GM12878 (cell line): ENCODE data around the gene CCP110. TPM values are rescaled to one million over a fixed set of nuclear protein-coding genes. Genes with fewer than 3 reads are reported as not detected.

Experiments
- ATAC-seq: fragments of 200-7000 bp; cut with Tn5 transposase; 3 replicates; pipeline ENCODE4 v1.9.1; 2020; ENCODE audit warnings: mild to moderate bottlenecking, moderate library complexity
- BruUV-seq: library from RNA; stranded (reverse); fragments of 400-500 nt; replicated peaks from 2 replicates; lab custom pipeline; 2021; lab: Mats Ljungman, UMichigan
- CTCF ChIA-PET: fragments of 300-600 bp; sonication (Branson Sonifier 250); formaldehyde crosslinking; extraction: SDS; loops from one replicate; lab custom pipeline; 2021; ENCODE audit warnings: inconsistent platforms; lab: Yijun Ruan, JAX
- POLR2A ChIA-PET: fragments of 350-600 bp; formaldehyde crosslinking; extraction: SDS; loops from one replicate; lab custom pipeline; 2021; ENCODE audit warnings: inconsistent platforms; lab: Charles Lee
- RAD21 ChIA-PET: fragments of 300-600 bp; sonication (Branson Sonifier 250); formaldehyde crosslinking; loops from one replicate; lab custom pipeline; 2023; ENCODE audit warnings: antibody characterized with exemption; ENCODE audit not compliant: unreplicated experiment; lab: Charles Lee
- SMC1A ChIA-PET: fragments of 300-600 bp; sonication (Branson Sonifier 250); formaldehyde crosslinking; loops from one replicate; lab custom pipeline; 2023; ENCODE audit not compliant: unreplicated experiment, uncharacterized antibody; lab: Charles Lee
- DNase-seq: peaks from one replicate; pipeline ENCODE4 v3.0.0-alpha.2; 2011; ENCODE audit warnings: low read depth, low spot score
- FAIRE-seq: peaks from 3 replicates; lab custom pipeline; 2011; peaks lifted over from hg19 to GRCh38; lab: Jason Lieb, UNC
- H2AFZ ChIP-seq: 2 replicates; pipeline ENCODE4 v1.6.0; 2011; ENCODE audit warnings: low read depth, low read length, control low read depth; ENCODE audit not compliant: control insufficient read depth
- H3K27ac ChIP-seq: 2 replicates; pipeline ENCODE4 v1.5.1; 2011; ENCODE audit warnings: control low read depth; ENCODE audit not compliant: control insufficient read depth, insufficient read depth
- H3K27me3 ChIP-seq, 2 experiments: replicated peaks in 1 of 2; 2 replicates each; pipeline versions ENCODE4 v1.6.0 to v1.6.1; 2011; ENCODE audit warnings: low read length in 1 of 2; ENCODE audit not compliant: control insufficient read depth in 2 of 2, insufficient read depth in 2 of 2
- H3K36me3 ChIP-seq, 2 experiments: 2 replicates each; pipeline ENCODE4 v1.5.1; 2011; ENCODE audit warnings: low read length in 1 of 2; ENCODE audit not compliant: control insufficient read depth in 2 of 2, insufficient read depth in 2 of 2
- H3K4me1 ChIP-seq: 2 replicates; pipeline ENCODE4 v1.6.1; 2011; ENCODE audit warnings: mild to moderate bottlenecking, low read length, moderate library complexity, mixed read lengths; ENCODE audit not compliant: control insufficient read depth, insufficient read depth
- H3K4me2 ChIP-seq: 2 replicates; pipeline ENCODE4 v1.6.0; 2011; ENCODE audit warnings: control low read depth; ENCODE audit not compliant: control insufficient read depth, insufficient read depth
- H3K4me3 ChIP-seq: fragments of 200-600 bp; sonication (generic); 2 replicates; pipeline ENCODE4 v1.5.1; 2016
- H3K79me2 ChIP-seq: 2 replicates; pipeline ENCODE4 v1.6.0; 2011; ENCODE audit warnings: low read length; ENCODE audit not compliant: control insufficient read depth, insufficient read depth
- H3K9ac ChIP-seq: 2 replicates; pipeline ENCODE4 v1.8.0; 2011; ENCODE audit warnings: low read length, control low read depth, mixed read lengths; ENCODE audit not compliant: control insufficient read depth, insufficient read depth
- H3K9me3 ChIP-seq: replicated peaks from 3 replicates; pipeline ENCODE4 v1.5.1; 2011; ENCODE audit warnings: mild to moderate bottlenecking, low read length; ENCODE audit not compliant: control insufficient read depth, insufficient read depth
- H4K20me1 ChIP-seq: 2 replicates; pipeline ENCODE4 v1.6.0; 2011; ENCODE audit not compliant: control insufficient read depth, insufficient read depth
- ATF2 ChIP-seq: IDR thresholded peaks from 2 replicates; pipeline ENCODE4 v1.6.1; 2012; ENCODE audit warnings: low read length, inconsistent platforms
- CEBPZ ChIP-seq: fragments of 150-350 bp; IDR thresholded peaks from 2 replicates; pipeline ENCODE4 v1.6.1; 2016; ENCODE audit warnings: low read depth, low read length
- CREM ChIP-seq: IDR thresholded peaks from 2 replicates; pipeline ENCODE4 v1.6.1; 2014; ENCODE audit warnings: antibody characterized with exemption, low read depth
- DPF2 ChIP-seq: fragments of 450-650 bp; IDR thresholded peaks from 2 replicates; pipeline ENCODE4 v1.6.1; 2017; ENCODE audit warnings: mild to moderate bottlenecking
- ETV6 ChIP-seq, 2 experiments: fragments of 450-650 bp in 1 of 2; IDR thresholded peaks in 1 of 2; conservative IDR thresholded peaks in 1 of 2; 2 replicates each; pipeline ENCODE4 v1.6.1; 2014; ENCODE audit warnings: antibody characterized with exemption in 1 of 2, borderline replicate concordance in 1 of 2, low read depth in 1 of 2, mild to moderate bottlenecking in 1 of 2, moderate library complexity in 1 of 2
- KLF5 ChIP-seq: fragments of 450-650 bp; IDR thresholded peaks from 2 replicates; pipeline ENCODE4 v1.6.1; 2014; ENCODE audit warnings: mild to moderate bottlenecking; ENCODE audit not compliant: partially characterized antibody
- MYB ChIP-seq: fragments of 150-350 bp; IDR thresholded peaks from 2 replicates; pipeline ENCODE4 v1.6.1; 2014; ENCODE audit warnings: mild to moderate bottlenecking, low read depth, low read length, borderline replicate concordance
- NFXL1 ChIP-seq: fragments of 450-650 bp; IDR thresholded peaks from 2 replicates; pipeline ENCODE4 v1.6.1; 2017; ENCODE audit warnings: antibody characterized with exemption, mild to moderate bottlenecking, borderline replicate concordance
- NFYB ChIP-seq: IDR thresholded peaks from 2 replicates; pipeline ENCODE4 v1.6.1; 2011; ENCODE audit warnings: low read depth, mild to moderate bottlenecking, low read length, improper control_type of control experiment, moderate library complexity; ENCODE audit not compliant: insufficient read depth
- PAX5 ChIP-seq: IDR thresholded peaks from 2 replicates; pipeline ENCODE4 v1.6.1; 2011; ENCODE audit warnings: low read depth, low read length, borderline replicate concordance
- RB1 ChIP-seq: fragments of 450-650 bp; formaldehyde crosslinking; IDR thresholded peaks from 2 replicates; pipeline ENCODE4 v1.6.1; 2017; ENCODE audit warnings: mild to moderate bottlenecking, borderline replicate concordance
- TCF7 ChIP-seq: IDR thresholded peaks from 2 replicates; pipeline ENCODE4 v1.6.1; 2014; ENCODE audit warnings: antibody characterized with exemption, borderline replicate concordance
- YY1 ChIP-seq: IDR thresholded peaks from 2 replicates; pipeline ENCODE4 v1.6.1; 2011; ENCODE audit warnings: low read depth, mild to moderate bottlenecking, low read length
- ZBTB11 ChIP-seq: fragments of 450-650 bp; formaldehyde crosslinking; IDR thresholded peaks from 2 replicates; pipeline ENCODE4 v1.5.0; 2022; ENCODE audit warnings: mild to moderate bottlenecking, missing genetic modification characterization
- ZNF24 ChIP-seq: fragments of 450-650 bp; IDR thresholded peaks from 2 replicates; pipeline ENCODE4 v1.6.1; 2017; ENCODE audit warnings: antibody characterized with exemption, mild to moderate bottlenecking
- ZNF274 ChIP-seq: IDR thresholded peaks from one replicate; pipeline ENCODE4 v1.8.0; 2011; ENCODE audit not compliant: insufficient read length, insufficient read depth
- WGBS: methylation state at CpG from one replicate; pipeline ENCODE4 v1.1.6; 2016; ENCODE audit warnings: low lambda C conversion rate; ENCODE audit not compliant: insufficient replicate concordance, insufficient coverage; ENCODE audit errors: missing lambda C conversion rate; 5-methylcytosine and 5-hydroxymethylcytosine counted together
- in situ Hi-C: fragments of 300-500 bp; cut with MboI; formaldehyde crosslinking; loops from 9 replicates; pipeline ENCODE4 v1.14.3; 2018; ENCODE audit warnings: mixed read lengths
- intact Hi-C: fragments of 100-400 bp; cut with micrococcal nuclease; formaldehyde crosslinking; loops from one replicate; pipeline ENCODE4 v1.14.2; 2022; ENCODE audit not compliant: unreplicated experiment
- polyA plus RNA-seq, 11 experiments: library from polyadenylated mRNA; depleted of rRNA in 4 of 11; unstranded in 6 of 11; stranded (reverse) in 5 of 11; fragments of >200 nt; fragmentation: Nextera tagmentation in 4 of 11; fragmentation: Illumina TruSeq in 1 of 11; extraction: Ambion mirVana in 4 of 11; extraction: Trizol in 1 of 11; gene quantifications; 1 replicate in 1 of 11; 2 replicates in 10 of 11; pipeline versions ENCODE4 v1.2.1 to v1.2.3, GENCODE V29; 2011 to 2016; ENCODE audit warnings: inconsistent platforms in 2 of 11, missing spikeins in 2 of 11, low read depth in 1 of 11
- total RNA-seq, 4 experiments: library from RNA; depleted of rRNA in 3 of 4; stranded (reverse); fragments of >200 nt in 3 of 4; fragmentation: Illumina TruSeq in 1 of 4; extraction: Trizol in 1 of 4; gene quantifications; 2 replicates each; pipeline versions ENCODE4 v1.2.1 to v1.2.3, GENCODE V29; 2013 to 2021

The CCP110 gene
- total and polyA plus RNA-seq, 10 of the 15 experiments (the other 5 are each of a cell fraction or from before 2014, with no cell fraction given) = 6.4 to 38.1 (median 26.7) TPM

- H3K27me3 ChIP-seq = no peaks in the 10 kb centered on the region
- no peak overlapping the region for H3K4me3 ChIP-seq
- ChIA-PET CTCF (interaction anchor here (0.8 to 3.4 kb wide), 21 partner anchors 10 to 421 kb away, joined by 3 to 63 read pairs (median 6); partner anchors contain the start of genes CCP110 and GDE1), POLR2A (interaction anchor here (1.0 kb wide), 1 partner anchor 417 kb away, joined by 3 read pairs; no protein-coding TSS in a partner anchor), RAD21 (interaction anchor here (1.3 to 2.0 kb wide), 4 partner anchors 14 to 337 kb away, joined by 4 to 7 read pairs (median 6); no protein-coding TSS in a partner anchor), SMC1A (interaction anchor here (1.1 to 2.9 kb wide), 14 partner anchors 9 to 417 kb away, joined by 3 to 22 read pairs (median 4); no protein-coding TSS in a partner anchor)
- no peak overlapping the region for H2AFZ ChIP-seq
- H3K79me2 ChIP-seq = no peaks in the 10 kb centered on the region
- FAIRE-seq = no peak
- intact Hi-C loops (loop anchor here (10.0 kb wide), 1 partner anchor 339 kb away; the partner anchor contains the start of gene SYT17), in situ Hi-C loops (loop anchor here (5.0 kb wide), 1 partner anchor 411 kb away; no protein-coding TSS in a partner anchor)
- ATAC-seq = no peak
- H4K20me1 ChIP-seq = no peaks in the 10 kb centered on the region
- BruUV-seq = no TSS peak
- no peak for DNase-seq
- peaks cover 6 to 23% of the 10 kb centered on the region in 2 experiments for H3K36me3 ChIP-seq
- H3K4me2 ChIP-seq = no peak overlapping the region
- 98% methylated on average over 5 of the region's 5 CpGs for WGBS
- no peak overlapping the region for H3K9ac ChIP-seq
- no peak overlapping the region for H3K27ac ChIP-seq
- H3K9me3 ChIP-seq = no peaks in the 10 kb centered on the region
- no peaks in the 10 kb centered on the region for H3K4me1 ChIP-seq
- TF ChIP-seq TCF7 = no peak
- no peak for TF ChIP-seq DPF2
- no peak for TF ChIP-seq PAX5
- no peak for TF ChIP-seq KLF5
- no peak for TF ChIP-seq NFXL1
- no peak for TF ChIP-seq CEBPZ
- TF ChIP-seq CREM = no peak
- no peak for TF ChIP-seq MYB
- TF ChIP-seq ZNF24 = no peak
- no peak for TF ChIP-seq ATF2
- no peak for TF ChIP-seq RB1
- no peak for TF ChIP-seq NFYB
- TF ChIP-seq ZBTB11 (CRISPR knock-in tag) = no peak
- TF ChIP-seq YY1 = no peak
- TF ChIP-seq ZNF274 = no peak
- no peak for TF ChIP-seq ETV6 (conservative IDR thresholded peaks at IDR 0.05 in 1 of 2, IDR thresholded peaks at IDR 0.05 in 1 of 2; ENCODE audit: borderline replicate concordance in 1 of 2, low read depth in 1 of 2)
Observed at GRCh38 chr16:19503461-19504075, 20.2 kb upstream of the CCP110 start.
